Endothelial cell of umbilical vein (primary cell): ENCODE results near the gene SHISA6. TPM values are rescaled to one million over a fixed set of nuclear protein-coding genes. Genes with fewer than 3 reads are reported as not detected.

Experiments
- BruUV-seq: library from RNA; stranded (reverse); fragments of 400-500 nt; replicated peaks from 2 replicates; lab custom pipeline; 2021; lab: Mats Ljungman, UMichigan
- CTCF ChIA-PET: fragments of 300-600, 350-600 bp; sonication (Branson Sonifier 250); formaldehyde crosslinking; loops from one replicate; lab custom pipeline; 2021; ENCODE audit warnings: antibody characterized with exemption, inconsistent platforms; lab: Charles Lee
- POLR2A ChIA-PET: fragments of 300-600, 350-600 bp; sonication (Branson Sonifier 250); formaldehyde crosslinking; loops from one replicate; lab custom pipeline; 2021; ENCODE audit warnings: antibody characterized with exemption, inconsistent platforms; lab: Charles Lee
- DNase-seq: peaks from one replicate; pipeline ENCODE4 v3.0.0-alpha.2; 2011; ENCODE audit warnings: low read depth, low spot score
- FAIRE-seq: peaks from 2 replicates; lab custom pipeline; 2011; peaks lifted over from hg19 to GRCh38; lab: Jason Lieb, UNC
- H2AFZ ChIP-seq: 2 replicates; pipeline ENCODE4 v1.6.0; 2012; ENCODE audit warnings: low read depth, low read length, control low read depth, inconsistent platforms
- H3K27ac ChIP-seq: 2 replicates; pipeline ENCODE4 v1.5.1; 2011; ENCODE audit warnings: low read depth, mild to moderate bottlenecking, control low read depth, low read length, moderate library complexity; ENCODE audit not compliant: insufficient read depth
- H3K27me3 ChIP-seq, 2 experiments: 2 replicates each; pipeline versions ENCODE4 v1.6.0 to v1.6.1; 2011; ENCODE audit warnings: low read length in 2 of 2, mixed read lengths in 1 of 2; ENCODE audit not compliant: control insufficient read depth in 2 of 2, insufficient read depth in 2 of 2
- H3K36me3 ChIP-seq, 2 experiments: 2 replicates in 1 of 2; 3 replicates in 1 of 2; pipeline ENCODE4 v1.5.1; 2011; ENCODE audit warnings: low read length in 2 of 2, mild to moderate bottlenecking in 1 of 2, moderate library complexity in 1 of 2; ENCODE audit not compliant: control insufficient read depth in 2 of 2, insufficient read depth in 2 of 2; ENCODE audit errors: extremely low read depth in 1 of 2
- H3K4me1 ChIP-seq: 3 replicates; pipeline ENCODE4 v1.5.1; 2011; ENCODE audit warnings: mild to moderate bottlenecking, low read length; ENCODE audit not compliant: control insufficient read depth, insufficient read depth; ENCODE audit errors: extremely low read depth
- H3K4me2 ChIP-seq: 2 replicates; pipeline ENCODE4 v1.6.1; 2011; ENCODE audit warnings: low read length, control low read depth, mixed read lengths; ENCODE audit not compliant: insufficient read depth
- H3K4me3 ChIP-seq, 3 experiments: fragments of 200-600 bp in 1 of 3; sonication (generic), shearing (Covaris generic) in 1 of 3; replicated peaks in 1 of 3; 2 replicates each; pipeline ENCODE4 v1.5.1; 2011 to 2016; ENCODE audit warnings: control low read depth in 3 of 3, low read length in 3 of 3, mild to moderate bottlenecking in 2 of 3, inconsistent platforms in 1 of 3, low read depth in 1 of 3, moderate library complexity in 1 of 3; ENCODE audit not compliant: insufficient read depth in 1 of 3
- H3K79me2 ChIP-seq: 2 replicates; pipeline ENCODE4 v1.6.0; 2012; ENCODE audit warnings: low read length, inconsistent platforms; ENCODE audit not compliant: control insufficient read depth, insufficient read depth
- H3K9ac ChIP-seq: replicated peaks from 2 replicates; pipeline ENCODE3; 2011; ENCODE audit warnings: low read length, control low read depth; ENCODE audit not compliant: insufficient read depth; ENCODE audit errors: extremely low read depth
- H3K9me1 ChIP-seq: replicated peaks from 3 replicates; pipeline ENCODE4 v1.6.0; 2011; ENCODE audit warnings: mild to moderate bottlenecking, low read length; ENCODE audit not compliant: control insufficient read depth, insufficient read depth; ENCODE audit errors: extremely low read depth
- H3K9me3 ChIP-seq: replicated peaks from 2 replicates; pipeline ENCODE4 v1.5.1; 2012; ENCODE audit warnings: low read length, inconsistent platforms; ENCODE audit not compliant: control insufficient read depth, insufficient read depth
- H4K20me1 ChIP-seq: replicated peaks from 2 replicates; pipeline ENCODE3; 2011; ENCODE audit warnings: mild to moderate bottlenecking, low read length; ENCODE audit not compliant: control insufficient read depth, insufficient read depth; ENCODE audit errors: extremely low read depth
- EZH2 ChIP-seq: IDR thresholded peaks from 2 replicates; pipeline ENCODE4 v1.6.1; 2012; ENCODE audit warnings: borderline replicate concordance, low read depth, mild to moderate bottlenecking, moderate library complexity, low read length, inconsistent platforms; ENCODE audit not compliant: severe bottlenecking
- FOS ChIP-seq: IDR thresholded peaks from 2 replicates; pipeline ENCODE4 v1.6.1; 2011; ENCODE audit warnings: mild to moderate bottlenecking, low read length, moderate library complexity, borderline replicate concordance; ENCODE audit not compliant: insufficient read depth
- GATA2 ChIP-seq: IDR thresholded peaks from 2 replicates; pipeline ENCODE4 v1.7.0; 2011; ENCODE audit warnings: low read depth, mild to moderate bottlenecking, moderate library complexity, mixed read lengths, low read length; ENCODE audit not compliant: insufficient read length, insufficient read depth
- JUN ChIP-seq: IDR thresholded peaks from 2 replicates; pipeline ENCODE4 v1.6.1; 2011; ENCODE audit warnings: borderline replicate concordance, low read depth; ENCODE audit not compliant: insufficient read length, insufficient read depth
- MYC ChIP-seq: IDR thresholded peaks from one replicate; pipeline ENCODE4 v1.6.1; 2011; ENCODE audit warnings: mild to moderate bottlenecking, low read depth, low read length
- POLR2A ChIP-seq: IDR thresholded peaks from 2 replicates; pipeline ENCODE4 v1.6.1; 2012; ENCODE audit warnings: low read depth, mild to moderate bottlenecking, control low read depth, low read length
- POLR2AphosphoS5 ChIP-seq: IDR thresholded peaks from 2 replicates; pipeline ENCODE4 v1.6.1; 2012; ENCODE audit warnings: low read depth, mild to moderate bottlenecking, control low read depth, low read length, moderate library complexity; ENCODE audit not compliant: insufficient read depth
- dilution Hi-C: fragments of 300-500 bp; cut with MboI; formaldehyde crosslinking; loops from one replicate; pipeline ENCODE4 v1.15.0; 2019; ENCODE audit warnings: low sequenced_read_pairs; ENCODE audit not compliant: extremely low pct_ligation_motif_present
- intact Hi-C: fragments of 100-400 bp; cut with micrococcal nuclease; formaldehyde crosslinking; loops from one replicate; pipeline ENCODE4 v1.10.0; 2022
- polyA plus RNA-seq, 4 experiments: library from polyadenylated mRNA; depleted of rRNA in 3 of 4; stranded (reverse) in 3 of 4; unstranded in 1 of 4; fragments of >200 nt; gene quantifications; 2 replicates each; pipeline versions ENCODE4 v1.2.1 to v1.2.3, GENCODE V29; 2011 to 2012; ENCODE audit warnings: missing spikeins in 1 of 4
- total RNA-seq: library from RNA; stranded (reverse); gene quantifications from 2 replicates; pipeline ENCODE4 v1.2.3, GENCODE V29; 2021
- TF ChIP-seq, protein P1 (sequence below), 2 donors: IDR thresholded peaks; 1 replicate in 1 of 2; 2 replicates in 1 of 2; pipeline ENCODE4 v1.5.1; 2011; ENCODE audit warnings: low read length in 2 of 2, mild to moderate bottlenecking in 2 of 2, moderate library complexity in 2 of 2, control low read depth in 1 of 2, inconsistent platforms in 1 of 2, low read depth in 1 of 2; ENCODE audit not compliant: insufficient read depth in 1 of 2; ENCODE audit errors: extremely low read depth in 1 of 2
- TF ChIP-seq, protein P2 (sequence below): IDR thresholded peaks from 2 replicates; pipeline ENCODE4 v1.6.1; 2011; ENCODE audit not compliant: insufficient read depth, insufficient read length

SHISA6 gene
- total and polyA plus RNA-seq, 2 donors (not counting 3 experiments of a cell fraction or from before 2014, with no cell fraction given), result not detected

DNA sequence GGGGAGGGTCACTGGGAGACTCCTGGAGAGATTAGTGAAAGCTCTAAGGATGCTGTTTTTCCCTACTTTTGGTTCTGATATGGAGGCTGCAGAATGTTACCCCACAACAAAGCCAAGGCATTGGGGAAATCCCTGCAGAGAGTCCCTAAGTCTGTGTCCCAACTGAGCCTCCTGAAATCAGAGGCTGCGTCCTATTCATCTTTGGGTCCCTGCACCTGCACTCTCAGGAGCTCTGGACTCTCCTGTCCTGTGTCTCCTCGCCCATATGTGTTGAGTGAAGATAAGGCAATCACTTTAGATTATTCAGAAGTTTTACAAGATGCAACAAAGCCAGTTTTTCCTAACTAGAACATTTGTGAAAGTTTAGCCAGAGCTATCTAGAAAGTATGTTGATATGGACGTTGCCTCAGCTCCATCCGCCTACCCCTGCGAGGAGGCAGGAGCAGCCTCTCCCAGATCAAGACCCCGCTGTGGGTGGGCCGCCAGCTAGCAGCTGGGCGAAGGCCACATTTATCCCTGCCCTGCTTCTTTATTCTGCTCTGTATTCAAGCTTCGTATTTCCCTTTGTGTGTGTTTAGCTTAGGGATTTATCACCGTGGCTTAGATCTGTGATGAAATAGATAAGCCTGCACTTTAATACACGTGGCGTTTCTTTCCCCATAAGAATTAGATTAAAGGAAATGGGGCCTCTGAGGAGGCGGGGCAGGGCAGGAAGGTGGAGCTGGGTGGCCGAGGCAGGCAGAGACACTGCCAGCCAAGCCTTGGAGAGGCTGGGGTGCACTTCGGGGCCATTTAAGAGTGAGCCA is 37.4 kb downstream of the SHISA6 start:
- dilution Hi-C loops, result no loop called here
- POLR2A ChIA-PET, result no interaction called here
- CTCF ChIA-PET, result no interaction called here

More for the DNA sequence above, 37.4 kb downstream of the SHISA6 start:
- no peak overlapping the region for H3K4me3 ChIP-seq
- H3K9ac ChIP-seq, result no peak overlapping the region
- FAIRE-seq (no peak), DNase-seq (no peak)
- no peaks in the 10 kb centered on the region for H3K79me2 ChIP-seq
- H3K27me3 ChIP-seq, result no peaks in the 10 kb centered on the region
- H3K9me1 ChIP-seq, result no peaks in the 10 kb centered on the region
- H3K4me1 ChIP-seq, result no peaks in the 10 kb centered on the region
- BruUV-seq, result no TSS peak
- peaks cover 1% of the 10 kb centered on the region for H3K9me3 ChIP-seq
- TF ChIP-seq EZH2 (no peak), FOS (no peak), POLR2AphosphoS5 (no peak), JUN (no peak), POLR2A (no peak), GATA2 (no peak), MYC (no peak)
- TF ChIP-seq, protein P1, sequence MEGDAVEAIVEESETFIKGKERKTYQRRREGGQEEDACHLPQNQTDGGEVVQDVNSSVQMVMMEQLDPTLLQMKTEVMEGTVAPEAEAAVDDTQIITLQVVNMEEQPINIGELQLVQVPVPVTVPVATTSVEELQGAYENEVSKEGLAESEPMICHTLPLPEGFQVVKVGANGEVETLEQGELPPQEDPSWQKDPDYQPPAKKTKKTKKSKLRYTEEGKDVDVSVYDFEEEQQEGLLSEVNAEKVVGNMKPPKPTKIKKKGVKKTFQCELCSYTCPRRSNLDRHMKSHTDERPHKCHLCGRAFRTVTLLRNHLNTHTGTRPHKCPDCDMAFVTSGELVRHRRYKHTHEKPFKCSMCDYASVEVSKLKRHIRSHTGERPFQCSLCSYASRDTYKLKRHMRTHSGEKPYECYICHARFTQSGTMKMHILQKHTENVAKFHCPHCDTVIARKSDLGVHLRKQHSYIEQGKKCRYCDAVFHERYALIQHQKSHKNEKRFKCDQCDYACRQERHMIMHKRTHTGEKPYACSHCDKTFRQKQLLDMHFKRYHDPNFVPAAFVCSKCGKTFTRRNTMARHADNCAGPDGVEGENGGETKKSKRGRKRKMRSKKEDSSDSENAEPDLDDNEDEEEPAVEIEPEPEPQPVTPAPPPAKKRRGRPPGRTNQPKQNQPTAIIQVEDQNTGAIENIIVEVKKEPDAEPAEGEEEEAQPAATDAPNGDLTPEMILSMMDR (IDR thresholded peaks at IDR 0.05; ENCODE audit: extremely low read depth in 1 of 2, insufficient read depth in 1 of 2, low read depth in 1 of 2, low read length in 2 of 2), result no peak
- TF ChIP-seq, protein P2, sequence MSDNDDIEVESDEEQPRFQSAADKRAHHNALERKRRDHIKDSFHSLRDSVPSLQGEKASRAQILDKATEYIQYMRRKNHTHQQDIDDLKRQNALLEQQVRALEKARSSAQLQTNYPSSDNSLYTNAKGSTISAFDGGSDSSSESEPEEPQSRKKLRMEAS, result no peak
- no peaks in the 10 kb centered on the region for H3K36me3 ChIP-seq
- no peaks in the 10 kb centered on the region for H4K20me1 ChIP-seq
- no peak overlapping the region for H3K27ac ChIP-seq
- H3K4me2 ChIP-seq, result no peak overlapping the region
- intact Hi-C loops, result no loop called here
- H2AFZ ChIP-seq, result no peak overlapping the region
